Neural cell (in vitro differentiated cells): Measurements from ENCODE around the gene TIE1. TPM values are rescaled to one million over a fixed set of nuclear protein-coding genes. Genes with fewer than 3 reads are reported as not detected.

Experiments used
- H2AFZ ChIP-seq: fragments of 200-600, 300-800 bp; sonication (generic), shearing (Covaris generic); 2 replicates; pipeline ENCODE4 v1.6.0; 2014; ENCODE audit warnings: low read depth, mild to moderate bottlenecking, antibody characterized with exemption, low read length, moderate library complexity
- H3F3A ChIP-seq: fragments of 200-600 bp; shearing (Covaris generic); 2 replicates; pipeline ENCODE4 v1.6.1; 2016; ENCODE audit warnings: mild to moderate bottlenecking, moderate library complexity, mixed read lengths, antibody characterized with exemption, low read length; ENCODE audit not compliant: insufficient read depth, poor library complexity, severe bottlenecking
- H3K27ac ChIP-seq: fragments of 200-600, 300-800 bp; sonication (generic), shearing (Covaris generic); 2 replicates; pipeline ENCODE4 v1.5.1; 2014; ENCODE audit warnings: mild to moderate bottlenecking, low read length, moderate library complexity
- H3K27me3 ChIP-seq: fragments of 300-800, 200-600 bp; sonication (generic), shearing (Covaris generic); 2 replicates; pipeline ENCODE4 v1.6.0; 2014; ENCODE audit warnings: mild to moderate bottlenecking, low read depth, low read length, moderate library complexity; ENCODE audit not compliant: insufficient read depth
- H3K36me3 ChIP-seq: fragments of 300-800, 200-600 bp; sonication (generic), shearing (Covaris generic); 2 replicates; pipeline ENCODE4 v1.5.1; 2014; ENCODE audit warnings: mild to moderate bottlenecking, antibody characterized with exemption, low read length, moderate library complexity; ENCODE audit not compliant: insufficient read depth
- H3K4me2 ChIP-seq: fragments of 300-800, 200-600 bp; sonication (generic), shearing (Covaris generic); 2 replicates; pipeline ENCODE4 v1.6.0; 2014; ENCODE audit warnings: mild to moderate bottlenecking, low read length
- H3K4me3 ChIP-seq: fragments of 300-800, 200-600 bp; sonication (generic), shearing (Covaris generic); 2 replicates; pipeline ENCODE4 v1.5.1; 2014; ENCODE audit warnings: mild to moderate bottlenecking, low read length, moderate library complexity
- H3K79me2 ChIP-seq: fragments of 200-600 bp; shearing (Covaris generic); replicated peaks from 2 replicates; pipeline ENCODE4 v1.6.0; 2014; ENCODE audit warnings: mild to moderate bottlenecking, low read length, moderate library complexity; ENCODE audit not compliant: insufficient read depth
- H3K9ac ChIP-seq: fragments of 300-800, 200-600 bp; sonication (generic), shearing (Covaris generic); 2 replicates; pipeline ENCODE4 v1.6.1; 2016; ENCODE audit warnings: mild to moderate bottlenecking, low read length, mixed read lengths
- H3K9me2 ChIP-seq: fragments of 200-600 bp; shearing (Covaris generic); 2 replicates; pipeline ENCODE4 v1.6.1; 2016; ENCODE audit warnings: mild to moderate bottlenecking, low read length, mixed read lengths; ENCODE audit not compliant: insufficient read depth
- H3K9me3 ChIP-seq: fragments of 200-600, 300-800 bp; sonication (generic), shearing (Covaris generic); 2 replicates; pipeline ENCODE4 v1.6.1; 2016; ENCODE audit warnings: mild to moderate bottlenecking, mixed run types, low read length, moderate library complexity, mixed read lengths
- H4K20me1 ChIP-seq: fragments of 200-600 bp; shearing (Covaris generic); 2 replicates; pipeline ENCODE4 v1.6.1; 2016; ENCODE audit warnings: mild to moderate bottlenecking, mixed run types; ENCODE audit not compliant: insufficient read depth
- CTCF ChIP-seq: fragments of 450-650 bp; IDR thresholded peaks from 2 replicates; pipeline ENCODE4 v1.5.1; 2014; ENCODE audit warnings: antibody characterized with exemption, mild to moderate bottlenecking, moderate library complexity; ENCODE audit not compliant: poor library complexity, severe bottlenecking
- EP300 ChIP-seq: fragments of 450-650 bp; conservative IDR thresholded peaks from 2 replicates; pipeline ENCODE4 v1.6.1; 2014; ENCODE audit warnings: antibody characterized with exemption, mild to moderate bottlenecking, moderate library complexity; ENCODE audit not compliant: poor library complexity, severe bottlenecking
- EZH2 ChIP-seq: fragments of 200-600, 300-800 bp; shearing (Covaris generic), sonication (generic); IDR thresholded peaks from 2 replicates; pipeline ENCODE4 v1.6.1; 2014; ENCODE audit warnings: antibody characterized with exemption, low read length, borderline replicate concordance, mild to moderate bottlenecking; ENCODE audit not compliant: insufficient read depth, poor library complexity, severe bottlenecking
- MXI1 ChIP-seq: fragments of 450-650 bp; conservative IDR thresholded peaks from 2 replicates; pipeline ENCODE4 v1.6.1; 2014; ENCODE audit warnings: antibody characterized with exemption, mild to moderate bottlenecking; ENCODE audit not compliant: poor library complexity, severe bottlenecking
- POLR2AphosphoS5 ChIP-seq: IDR thresholded peaks from 2 replicates; pipeline ENCODE4 v1.6.1; 2012
- RAD21 ChIP-seq: fragments of 450-650 bp; conservative IDR thresholded peaks from 2 replicates; pipeline ENCODE4 v1.6.1; 2014; ENCODE audit warnings: antibody characterized with exemption, mild to moderate bottlenecking, moderate library complexity
- SMC3 ChIP-seq: fragments of 450-650 bp; conservative IDR thresholded peaks from 2 replicates; pipeline ENCODE4 v1.6.1; 2014; ENCODE audit warnings: antibody characterized with exemption, mild to moderate bottlenecking, moderate library complexity; ENCODE audit not compliant: poor library complexity
- TAF1 ChIP-seq: IDR thresholded peaks from 2 replicates; pipeline ENCODE4 v1.6.1; 2012; ENCODE audit warnings: low read depth
- polyA plus RNA-seq: library from polyadenylated mRNA; depleted of rRNA; stranded (reverse); fragments of >200 nt; gene quantifications from 2 replicates; pipeline ENCODE4 v1.2.3, GENCODE V29; 2014
- TF ChIP-seq, protein P1 (sequence below): IDR thresholded peaks from 2 replicates; pipeline ENCODE4 v1.6.1; 2012; ENCODE audit warnings: borderline replicate concordance

TIE1 gene
- polyA plus RNA-seq, 1 donor from 2014 or later, result not detected

DNA sequence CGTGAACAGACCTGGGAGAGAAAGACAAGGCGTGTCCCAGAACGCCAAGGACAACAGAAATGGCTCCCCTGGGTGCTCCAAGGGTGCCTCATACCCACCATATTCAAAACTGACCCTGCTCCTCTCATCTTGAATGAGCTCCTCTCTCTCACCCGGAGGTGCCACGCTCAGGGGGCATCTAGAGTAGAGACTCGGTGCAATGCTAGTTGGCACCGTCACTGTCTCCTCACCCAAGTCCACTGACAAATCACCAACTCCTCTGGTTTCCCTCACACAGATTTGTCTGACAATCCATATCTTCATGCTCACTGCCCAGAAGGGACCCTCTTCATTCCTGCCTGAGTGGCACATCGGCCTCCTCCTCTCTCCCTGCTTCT lies 26.0 kb upstream of the TIE1 start:
- H2AFZ ChIP-seq, result no peak overlapping the region

GRCh38 chr1:43275826-43276620 lies 24.8 kb upstream of the TIE1 start:
- Histone ChIP-seq H2AFZ (no peak overlapping the region), H3K27ac (no peak overlapping the region), H3K4me2 (no peak overlapping the region), H3K9ac (no peak overlapping the region), H3K9me2 (no peaks in the 10 kb centered on the region), H3K27me3 (no peaks in the 10 kb centered on the region), H3K4me3 (no peak overlapping the region), H3K79me2 (no peaks in the 10 kb centered on the region), H3K9me3 (no peaks in the 10 kb centered on the region), H3K36me3 (no peaks in the 10 kb centered on the region), H3F3A (no peaks in the 10 kb centered on the region), H4K20me1 (no peaks in the 10 kb centered on the region)
- TF ChIP-seq EZH2 (no peak), RAD21 (no peak), MXI1 (no peak), POLR2AphosphoS5 (no peak), SMC3 (no peak), CTCF (no peak), TAF1 (no peak), EP300 (no peak)
- TF ChIP-seq, protein P1, sequence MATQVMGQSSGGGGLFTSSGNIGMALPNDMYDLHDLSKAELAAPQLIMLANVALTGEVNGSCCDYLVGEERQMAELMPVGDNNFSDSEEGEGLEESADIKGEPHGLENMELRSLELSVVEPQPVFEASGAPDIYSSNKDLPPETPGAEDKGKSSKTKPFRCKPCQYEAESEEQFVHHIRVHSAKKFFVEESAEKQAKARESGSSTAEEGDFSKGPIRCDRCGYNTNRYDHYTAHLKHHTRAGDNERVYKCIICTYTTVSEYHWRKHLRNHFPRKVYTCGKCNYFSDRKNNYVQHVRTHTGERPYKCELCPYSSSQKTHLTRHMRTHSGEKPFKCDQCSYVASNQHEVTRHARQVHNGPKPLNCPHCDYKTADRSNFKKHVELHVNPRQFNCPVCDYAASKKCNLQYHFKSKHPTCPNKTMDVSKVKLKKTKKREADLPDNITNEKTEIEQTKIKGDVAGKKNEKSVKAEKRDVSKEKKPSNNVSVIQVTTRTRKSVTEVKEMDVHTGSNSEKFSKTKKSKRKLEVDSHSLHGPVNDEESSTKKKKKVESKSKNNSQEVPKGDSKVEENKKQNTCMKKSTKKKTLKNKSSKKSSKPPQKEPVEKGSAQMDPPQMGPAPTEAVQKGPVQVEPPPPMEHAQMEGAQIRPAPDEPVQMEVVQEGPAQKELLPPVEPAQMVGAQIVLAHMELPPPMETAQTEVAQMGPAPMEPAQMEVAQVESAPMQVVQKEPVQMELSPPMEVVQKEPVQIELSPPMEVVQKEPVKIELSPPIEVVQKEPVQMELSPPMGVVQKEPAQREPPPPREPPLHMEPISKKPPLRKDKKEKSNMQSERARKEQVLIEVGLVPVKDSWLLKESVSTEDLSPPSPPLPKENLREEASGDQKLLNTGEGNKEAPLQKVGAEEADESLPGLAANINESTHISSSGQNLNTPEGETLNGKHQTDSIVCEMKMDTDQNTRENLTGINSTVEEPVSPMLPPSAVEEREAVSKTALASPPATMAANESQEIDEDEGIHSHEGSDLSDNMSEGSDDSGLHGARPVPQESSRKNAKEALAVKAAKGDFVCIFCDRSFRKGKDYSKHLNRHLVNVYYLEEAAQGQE, result no peak

More for the DNA sequence above, 26.0 kb upstream of the TIE1 start:
- Histone ChIP-seq H4K20me1 (no peaks in the 10 kb centered on the region), H3K4me2 (no peak overlapping the region), H3F3A (no peaks in the 10 kb centered on the region), H3K9ac (no peak overlapping the region), H3K27me3 (no peaks in the 10 kb centered on the region), H3K4me3 (no peak overlapping the region), H3K9me3 (no peaks in the 10 kb centered on the region), H3K79me2 (no peaks in the 10 kb centered on the region), H3K9me2 (no peaks in the 10 kb centered on the region), H3K27ac (no peak overlapping the region), H3K36me3 (no peaks in the 10 kb centered on the region)
- TF ChIP-seq CTCF (no peak), EZH2 (no peak), TAF1 (no peak), RAD21 (no peak), POLR2AphosphoS5 (no peak)
- TF ChIP-seq, protein P1, result no peak
